ENCODE measurements around the gene GABRR2.

The GABRR2 gene

GRCh38 chr6:89290401-89291155 lies 24.5 kb downstream of the GABRR2 start:
- no peak for DNase-seq

GRCh38 chr6:89289710-89290109 lies 25.4 kb downstream of the GABRR2 start:
- DNase-seq = no peak

- DNase-seq = no peak
Observed at GRCh38 chr6:89287351-89288028, 27.6 kb downstream of the GABRR2 start.

- DNase-seq = no peak
Observed at GRCh38 chr6:89286516-89286915, 28.6 kb downstream of the GABRR2 start.

GRCh38 chr6:89284963-89285735 lies 29.9 kb downstream of the GABRR2 start:
- no peak for DNase-seq

- DNase-seq = no peak
Observed at GRCh38 chr6:89284081-89284480, 31.0 kb downstream of the GABRR2 start.

- no peak for DNase-seq
Observed at GRCh38 chr6:89282749-89283148, 32.4 kb downstream of the GABRR2 start.

- no peak for DNase-seq
Observed at GRCh38 chr6:89281779-89282246, 33.3 kb downstream of the GABRR2 start.

- no peak for DNase-seq
Observed at GRCh38 chr6:89278956-89279355, 36.1 kb downstream of the GABRR2 start.

- no peak for DNase-seq
Observed at GRCh38 chr6:89275900-89276299, 39.2 kb downstream of the GABRR2 start.

- no peak for DNase-seq
Observed at GRCh38 chr6:89273816-89274215, 41.3 kb downstream of the GABRR2 start.

GRCh38 chr6:89272596-89272995 lies 42.5 kb downstream of the GABRR2 start:
- no peak for DNase-seq

- no peak for DNase-seq
Observed at GRCh38 chr6:89270951-89271721, 44.0 kb downstream of the GABRR2 start.

- no peak for DNase-seq
Observed at GRCh38 chr6:89269981-89270380, 45.1 kb downstream of the GABRR2 start.

GRCh38 chr6:89269252-89269651 lies 45.8 kb downstream of the GABRR2 start:
- no peak for DNase-seq

- no peak for DNase-seq
Observed at GRCh38 chr6:89268776-89269175, 46.3 kb downstream of the GABRR2 start.

GRCh38 chr6:89267918-89268317 lies 47.2 kb downstream of the GABRR2 start:
- DNase-seq = no peak

- DNase-seq = no peak
Observed at GRCh38 chr6:89264296-89264695, 50.8 kb downstream of the GABRR2 start.

- peak; percentile 25 for DNase-seq
Observed at GRCh38 chr6:89260832-89261231, 54.3 kb downstream of the GABRR2 start.

GRCh38 chr6:89260310-89260709 lies 54.8 kb downstream of the GABRR2 start:
- DNase-seq = no peak

- no peak for DNase-seq
Observed at GRCh38 chr6:89258912-89259311, 56.2 kb downstream of the GABRR2 start.

GRCh38 chr6:89257781-89258180 lies 57.3 kb downstream of the GABRR2 start:
- DNase-seq = no peak

GRCh38 chr6:89257346-89257745 lies 57.8 kb downstream of the GABRR2 start:
- DNase-seq = no peak
